CD4-positive, alpha-beta T cell treated with Interleukin-2 at 100 ng/mL for 4 hours (primary cell): ENCODE results near the gene SASH3.
A peak's percentile ranks its signal among the peaks of the same experiment; 100 is the strongest.

Experiments
- DNase-seq: peaks from one replicate; pipeline ENCODE4 v3.0.0-alpha.2; 2020; ENCODE audit warnings: low spot score

SASH3 gene

GRCh38 chrX:129808829-129809796 is 29.4 kb downstream of the SASH3 start:
- DNase-seq = peak; percentile 25

DNA sequence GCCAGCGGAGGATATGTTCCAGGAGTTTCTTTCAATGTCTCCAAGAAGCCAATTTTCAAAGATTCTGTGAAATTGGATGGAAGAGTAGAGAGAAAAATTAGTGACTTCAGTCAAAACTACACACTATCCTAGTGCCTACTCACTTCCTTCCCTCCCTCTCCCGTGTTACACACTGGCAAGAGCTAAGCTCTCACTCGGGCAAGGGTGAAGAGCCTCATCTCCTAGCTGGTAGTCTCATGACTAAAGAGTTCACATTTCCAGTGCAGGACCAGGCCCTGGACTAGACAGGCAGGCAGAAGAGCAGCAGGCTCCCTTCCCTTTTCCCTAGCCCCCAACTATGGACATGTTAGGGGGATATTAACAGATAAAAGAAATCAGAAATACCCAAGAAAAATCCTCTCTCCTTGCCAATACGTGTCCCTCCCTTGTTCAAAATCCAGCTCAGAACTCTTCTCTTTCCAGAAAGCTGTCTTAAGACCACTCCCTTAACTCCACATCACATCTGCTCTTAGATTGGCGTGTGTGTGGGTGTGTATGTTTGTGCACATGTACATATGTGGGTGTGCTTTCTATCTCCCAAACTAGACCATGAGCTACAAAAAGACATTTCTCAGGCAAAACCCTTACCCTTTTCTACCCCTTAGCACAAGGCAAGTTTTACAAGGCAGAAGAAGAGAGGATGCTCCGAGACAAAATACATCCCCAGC is 34.1 kb downstream of the SASH3 start:
- no peak for DNase-seq

DNA sequence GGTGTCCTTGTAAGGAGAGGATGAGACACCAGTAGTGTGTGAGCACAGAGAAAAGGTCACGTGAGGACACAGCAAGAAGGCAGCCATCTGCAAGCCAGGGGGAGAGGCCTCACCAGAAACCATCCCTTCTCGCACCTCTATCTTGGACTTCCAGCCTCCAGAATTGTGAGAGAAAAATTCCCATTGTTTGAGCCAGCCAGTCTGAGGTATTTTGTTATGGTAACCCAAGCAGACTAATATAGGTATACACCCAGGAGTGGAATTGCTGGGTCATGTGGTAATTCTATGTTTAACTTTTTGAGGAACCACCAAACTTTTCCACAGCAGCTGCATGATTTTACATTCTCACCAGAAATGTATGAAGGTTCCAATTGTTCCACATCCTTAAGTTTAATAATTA is 38.4 kb downstream of the SASH3 start:
- no peak for DNase-seq

DNA sequence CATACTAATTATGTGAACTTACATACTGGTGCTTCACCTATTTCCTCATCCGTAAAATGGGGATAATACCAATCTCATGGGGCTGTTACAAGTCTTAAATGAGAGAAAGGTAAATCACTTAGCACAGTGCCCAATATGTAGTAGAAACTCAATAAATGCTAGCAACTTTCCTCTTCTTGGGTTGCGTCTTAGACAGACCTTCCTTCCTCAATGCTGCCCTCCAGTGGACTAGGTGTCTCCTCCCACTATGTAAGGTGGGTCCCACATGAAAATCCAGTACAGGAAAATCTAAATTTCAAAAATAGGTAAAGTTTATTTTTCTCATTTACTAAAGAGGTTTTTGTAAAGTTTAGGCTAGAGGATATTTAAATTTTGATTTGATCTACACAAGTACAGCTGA is 43.4 kb downstream of the SASH3 start:
- DNase-seq = peak; percentile 70

DNA sequence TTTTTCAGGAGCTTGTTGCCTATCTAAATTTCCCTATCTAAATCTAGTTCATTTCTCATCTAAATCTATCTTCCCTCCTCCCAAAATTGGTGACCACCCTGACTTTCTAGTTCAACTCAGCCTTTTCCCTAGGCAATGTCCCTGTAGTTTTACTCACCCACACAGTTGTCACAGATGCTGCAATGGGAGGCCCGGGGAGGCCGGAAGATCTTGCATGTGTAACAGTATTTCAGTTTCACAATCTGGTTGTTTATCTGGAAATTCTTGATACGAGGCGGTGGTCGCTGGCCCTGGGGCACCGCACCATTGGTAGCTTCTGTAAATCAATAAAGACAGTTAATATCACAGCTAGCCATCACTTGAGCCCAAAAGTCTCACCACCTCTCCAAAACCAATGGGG is 43.8 kb downstream of the SASH3 start:
- DNase-seq = no peak

GRCh38 chrX:129824620-129825019 is 44.9 kb downstream of the SASH3 start:
- no peak for DNase-seq

GRCh38 chrX:129825746-129826505 is 46.2 kb downstream of the SASH3 start:
- peak; percentile 5 for DNase-seq

GRCh38 chrX:129830494-129830893 is 50.7 kb downstream of the SASH3 start:
- DNase-seq = no peak

DNA sequence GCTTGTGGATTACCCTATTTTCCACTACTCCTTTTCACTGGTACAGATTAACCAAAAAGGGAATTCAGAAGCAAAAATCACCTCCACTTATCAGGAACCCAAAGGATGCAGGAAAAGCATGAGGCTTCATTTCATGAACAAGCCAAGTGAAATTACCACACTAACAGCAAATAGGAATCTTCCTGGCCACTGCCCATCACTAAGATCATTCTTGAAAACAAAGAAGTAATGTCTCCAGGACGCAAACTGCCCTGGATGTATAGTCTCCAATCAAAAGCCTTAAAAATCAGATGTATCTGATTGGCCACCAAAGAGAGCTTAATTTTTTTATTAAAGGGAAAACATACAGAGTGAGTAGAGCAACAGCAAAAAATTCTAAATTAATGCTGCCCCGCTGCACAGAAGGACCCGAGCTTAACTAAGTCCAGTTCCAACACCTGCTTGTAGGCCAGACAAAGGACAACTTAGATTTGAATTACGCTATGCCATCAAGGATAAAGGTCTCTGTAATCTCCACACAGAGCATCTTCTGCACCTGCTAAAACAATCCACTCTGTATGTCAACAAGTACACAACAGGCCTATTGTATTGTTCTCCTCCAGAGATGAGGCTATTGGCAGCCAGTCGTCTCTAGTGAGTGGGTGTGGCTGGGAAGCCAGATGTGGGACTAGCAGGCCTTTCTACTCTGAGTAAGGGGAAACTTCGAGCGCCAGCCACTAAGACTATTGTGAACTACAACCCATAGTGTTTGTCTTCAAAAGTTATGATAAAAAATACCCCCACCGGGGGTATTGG is 51.5 kb downstream of the SASH3 start:
- DNase-seq = no peak

- DNase-seq = no peak
Observed at GRCh38 chrX:129833153-129833990, 53.6 kb downstream of the SASH3 start.

DNA sequence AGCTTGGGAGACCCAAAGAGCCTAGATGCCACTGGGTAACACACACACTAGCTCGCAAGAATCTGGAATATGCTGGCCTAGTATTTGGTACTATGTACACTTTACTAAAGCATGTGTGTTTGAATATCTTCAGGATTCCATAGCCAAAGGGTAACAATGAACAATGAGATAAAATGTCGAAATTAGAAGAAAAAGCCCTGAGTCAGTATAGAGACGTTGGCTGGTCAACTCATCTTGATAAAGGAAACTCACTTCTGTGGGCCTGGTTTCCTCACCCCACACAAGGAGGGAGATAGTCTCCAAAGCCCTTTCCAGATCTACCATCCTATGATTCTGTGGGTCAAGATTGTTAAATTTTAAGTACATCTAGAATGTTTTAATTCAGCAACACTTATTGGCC is 57.1 kb downstream of the SASH3 start:
- DNase-seq = no peak

DNA sequence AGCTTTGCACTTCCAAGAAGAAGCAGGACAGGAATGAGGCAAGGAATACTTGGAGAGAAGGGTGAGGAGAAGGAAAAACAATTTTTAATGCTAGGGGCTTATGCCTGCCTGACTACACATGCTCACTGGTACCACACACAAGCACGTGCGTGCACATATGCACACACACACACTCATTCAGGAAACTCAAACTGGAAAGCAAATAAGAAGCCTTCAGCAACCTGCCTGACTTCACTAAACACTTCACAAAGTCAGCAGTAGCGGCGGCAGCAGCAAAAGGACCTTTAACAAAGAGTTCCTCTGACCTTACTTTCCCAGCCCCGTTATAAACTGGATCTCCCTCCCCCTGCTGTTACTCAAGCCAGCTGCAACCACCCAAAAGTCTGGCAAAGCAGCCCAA is 60.6 kb downstream of the SASH3 start:
- no peak for DNase-seq

DNA sequence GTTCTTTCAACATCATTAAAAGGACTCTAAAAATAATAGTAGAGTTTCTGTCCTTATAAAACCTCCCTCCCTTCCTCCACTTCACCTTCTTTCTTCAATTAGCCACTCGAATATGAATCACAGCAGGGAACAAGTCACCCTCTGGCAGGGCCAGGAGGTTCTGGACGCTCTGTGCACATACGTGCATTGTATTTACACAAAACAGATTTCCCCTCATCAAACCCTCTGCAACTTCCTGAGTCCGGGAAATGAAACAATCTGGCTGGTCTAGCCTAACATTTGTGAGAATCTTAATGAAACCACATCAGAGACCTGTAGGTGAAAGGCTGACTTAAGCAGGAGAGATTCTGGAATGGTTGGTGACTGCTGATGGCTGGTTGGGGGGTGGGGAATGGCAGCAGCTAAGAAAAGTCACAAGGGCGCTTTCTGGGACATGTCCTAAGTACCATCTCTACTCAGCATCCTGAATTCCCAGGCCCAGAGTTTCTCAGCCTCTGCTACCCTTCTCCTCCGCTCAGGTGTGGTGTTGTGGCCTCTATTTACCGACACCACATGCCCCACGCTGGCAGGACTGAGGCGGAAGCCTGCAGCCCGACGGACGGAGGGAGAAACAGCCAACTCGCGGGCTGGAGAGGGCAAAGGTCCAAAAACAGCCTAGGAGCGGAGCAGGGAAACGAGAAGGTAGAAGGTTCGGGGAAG is 62.9 kb downstream of the SASH3 start:
- no peak for DNase-seq

GRCh38 chrX:129843209-129843458 is 63.4 kb downstream of the SASH3 start:
- no peak for DNase-seq

GRCh38 chrX:129843459-129844306 is 63.9 kb downstream of the SASH3 start, which contains the start of gene ZDHHC9:
Gene ZDHHC9, minus strand, starts transcription at chrX:129843886. Its CDS starts 1,941 bp downstream, at chrX:129841945.
- DNase-seq = peak; percentile 87
